ENCODE measurements around the gene RFPL3.
A peak's percentile ranks its signal among the peaks of the same experiment; 100 is the strongest.

DNA sequence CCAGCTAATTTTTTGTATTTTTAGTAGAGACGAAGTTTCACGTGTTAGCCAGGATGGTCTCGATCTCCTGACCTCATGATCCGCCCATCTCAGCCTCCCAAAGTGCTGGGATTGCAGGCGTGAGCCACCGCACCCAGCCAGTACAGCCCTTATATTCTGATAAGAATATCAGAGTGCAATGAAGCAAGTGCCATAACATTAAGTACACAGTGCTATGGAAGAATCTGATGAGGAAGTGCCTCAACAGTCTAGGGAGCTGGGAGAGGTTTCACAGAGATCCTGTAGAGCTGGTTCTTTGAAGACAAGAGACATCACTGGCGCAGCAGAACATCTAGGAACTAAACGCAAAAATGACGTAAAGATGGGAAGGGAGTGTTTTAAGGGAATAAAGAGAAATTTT lies 52.3 kb downstream of the RFPL3 start:
- TF ChIP-seq, protein P1, sequence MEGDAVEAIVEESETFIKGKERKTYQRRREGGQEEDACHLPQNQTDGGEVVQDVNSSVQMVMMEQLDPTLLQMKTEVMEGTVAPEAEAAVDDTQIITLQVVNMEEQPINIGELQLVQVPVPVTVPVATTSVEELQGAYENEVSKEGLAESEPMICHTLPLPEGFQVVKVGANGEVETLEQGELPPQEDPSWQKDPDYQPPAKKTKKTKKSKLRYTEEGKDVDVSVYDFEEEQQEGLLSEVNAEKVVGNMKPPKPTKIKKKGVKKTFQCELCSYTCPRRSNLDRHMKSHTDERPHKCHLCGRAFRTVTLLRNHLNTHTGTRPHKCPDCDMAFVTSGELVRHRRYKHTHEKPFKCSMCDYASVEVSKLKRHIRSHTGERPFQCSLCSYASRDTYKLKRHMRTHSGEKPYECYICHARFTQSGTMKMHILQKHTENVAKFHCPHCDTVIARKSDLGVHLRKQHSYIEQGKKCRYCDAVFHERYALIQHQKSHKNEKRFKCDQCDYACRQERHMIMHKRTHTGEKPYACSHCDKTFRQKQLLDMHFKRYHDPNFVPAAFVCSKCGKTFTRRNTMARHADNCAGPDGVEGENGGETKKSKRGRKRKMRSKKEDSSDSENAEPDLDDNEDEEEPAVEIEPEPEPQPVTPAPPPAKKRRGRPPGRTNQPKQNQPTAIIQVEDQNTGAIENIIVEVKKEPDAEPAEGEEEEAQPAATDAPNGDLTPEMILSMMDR (IDR thresholded peaks at IDR 0.05) = no peak
- TF ChIP-seq POLR2A (IDR thresholded peaks at IDR 0.05) = peak; percentile 60 to 63

Measured in Peyer's patch (tissue), 4 donors.